Putamen (tissue), 1 donor: ENCODE measurements around the gene KHSRP.
"Not testable (repeated sequence)": the region's sequence is repeated elsewhere in the genome, so short reads cannot be mapped to it uniquely, and the experiment has no call there.

Experiments
- DNase-seq: peaks from one replicate; pipeline ENCODE4 v3.0.0-alpha.2; 2016; ENCODE audit warnings: low spot score

The KHSRP gene

GRCh38 chr19:6417713-6418561 lies 6.7 kb downstream of the KHSRP start:
- peak; percentile 36 for DNase-seq

DNA sequence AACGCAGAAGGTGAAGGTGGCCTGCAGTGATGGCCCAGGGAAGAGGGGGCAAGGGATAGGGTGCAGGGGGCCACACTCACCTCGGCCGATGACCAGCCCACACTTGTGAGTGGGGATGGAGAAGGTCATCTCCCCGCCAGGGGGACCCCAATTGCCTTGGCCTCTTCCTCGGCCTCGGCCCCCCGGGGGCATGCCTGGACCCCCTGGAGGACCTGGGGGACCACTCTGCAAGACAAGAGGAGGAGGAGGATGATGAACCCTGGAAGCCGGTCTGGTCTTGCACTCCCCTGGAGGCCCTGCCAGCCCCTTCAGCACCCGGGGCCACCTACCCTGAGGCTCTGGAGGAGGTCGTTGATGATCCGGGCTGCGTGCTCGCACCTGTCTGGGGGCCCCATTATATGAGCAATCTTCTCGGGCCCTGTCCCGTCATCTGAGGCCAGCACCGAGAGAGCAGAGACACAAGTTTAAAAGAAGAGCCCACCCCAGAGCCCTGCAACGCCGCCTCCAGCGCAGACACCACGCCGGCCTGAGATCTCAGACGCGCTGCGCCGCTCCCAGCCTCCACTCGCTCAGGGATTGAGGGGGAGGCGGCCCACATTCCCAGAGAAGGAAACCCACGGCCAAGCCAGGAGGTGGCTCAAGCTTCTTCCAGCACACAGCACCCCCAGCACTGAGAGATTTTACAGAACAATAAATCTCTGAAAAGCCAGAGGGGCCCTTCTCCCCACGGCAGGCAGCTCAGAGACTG lies 7.8 kb downstream of the KHSRP start:
- DNase-seq: no peak

DNA sequence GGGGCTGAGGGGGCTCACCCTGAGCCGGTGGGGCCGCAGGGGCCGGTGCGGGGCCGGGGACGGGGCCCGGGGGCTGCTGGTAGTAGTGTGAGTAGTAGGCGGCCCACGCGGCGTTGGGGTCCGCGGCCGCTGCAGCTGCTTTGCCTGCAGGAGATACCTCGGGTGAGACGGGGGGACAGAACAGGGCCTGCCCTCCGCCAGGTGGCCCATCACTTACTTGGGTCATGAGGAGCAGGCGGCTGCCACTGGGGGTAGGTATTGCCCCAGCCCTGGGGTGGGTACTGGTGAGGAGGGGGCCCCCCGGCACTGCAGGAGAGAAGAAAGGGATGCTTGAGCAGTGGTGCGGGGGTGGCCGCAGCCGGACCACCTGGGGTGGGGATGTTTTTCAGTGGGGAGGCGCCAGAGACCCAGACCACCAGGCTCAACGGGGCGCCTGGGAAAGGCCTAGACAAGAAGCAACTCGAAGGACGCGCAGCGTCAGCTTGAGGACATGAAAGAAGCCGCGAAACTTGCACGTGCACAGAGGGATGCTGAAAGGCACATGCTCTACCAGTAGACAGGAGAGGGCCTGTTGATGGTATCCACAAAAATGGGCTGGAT lies 8.9 kb downstream of the KHSRP start:
- DNase-seq: no peak

DNA sequence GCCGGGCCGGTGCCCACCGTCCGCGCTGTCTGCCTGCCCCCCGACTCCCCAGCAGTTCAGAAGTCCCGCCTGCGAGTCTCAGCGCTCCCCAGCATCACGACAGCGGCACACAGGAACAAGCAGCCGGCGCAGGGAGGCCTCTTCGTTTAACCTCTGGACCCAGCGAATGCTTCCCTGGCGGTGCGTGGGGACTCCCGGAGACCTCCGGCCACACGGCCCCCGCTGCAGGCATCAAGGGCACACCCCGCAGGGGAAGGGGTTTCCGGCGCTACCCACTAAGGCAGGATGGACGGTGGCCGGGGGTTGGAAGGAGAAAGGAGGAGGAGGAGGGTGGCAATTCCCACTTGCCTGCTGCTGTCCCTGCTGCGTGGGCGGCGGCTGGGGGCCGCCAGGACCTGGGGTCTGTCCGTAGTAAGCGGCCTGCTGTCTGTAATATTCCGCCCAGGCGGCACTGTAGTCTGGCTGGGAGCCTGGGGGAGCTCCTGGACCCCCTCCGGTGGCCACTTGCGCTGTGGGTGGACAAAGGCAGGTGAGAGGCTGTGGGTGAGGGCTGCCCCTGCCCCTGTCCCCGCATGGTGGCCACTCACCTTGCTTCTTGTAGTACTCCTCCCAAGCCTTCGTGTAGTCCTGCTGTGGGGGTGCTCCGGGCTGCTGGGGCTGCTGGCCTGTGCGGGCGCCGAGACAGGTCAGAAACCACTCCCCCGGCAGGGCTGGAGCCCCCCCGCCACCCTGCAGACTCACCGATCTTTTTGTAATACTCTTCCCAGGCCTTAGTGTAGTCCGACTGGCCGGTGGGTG lies 9.6 kb downstream of the KHSRP start:
- no peak for DNase-seq

- no peak for DNase-seq
Observed at GRCh38 chr19:6413721-6414643, 10.6 kb downstream of the KHSRP start.

DNA sequence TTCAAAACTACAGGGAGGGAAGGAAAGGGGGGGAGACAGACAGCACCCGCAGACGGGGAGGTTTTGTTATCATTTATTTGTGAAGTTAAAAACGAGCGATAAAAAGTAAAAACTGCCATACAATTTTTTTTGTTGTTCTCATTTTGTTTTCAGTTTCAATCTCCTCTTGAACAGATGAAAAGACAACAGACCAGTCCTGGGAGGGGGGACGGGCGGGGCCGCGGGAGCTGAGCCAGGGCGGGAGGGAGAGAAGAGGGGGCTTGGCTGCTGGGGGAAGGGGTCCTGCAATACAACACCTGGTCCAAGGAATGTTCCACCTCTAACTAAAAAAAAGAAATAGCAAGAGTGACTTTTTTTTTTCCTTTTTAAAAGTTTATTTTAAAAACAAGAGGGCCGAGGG lies 11.3 kb downstream of the KHSRP start:
- no peak for DNase-seq

- no peak for DNase-seq
Observed at GRCh38 chr19:6412447-6413091, 12.0 kb downstream of the KHSRP start.

DNA sequence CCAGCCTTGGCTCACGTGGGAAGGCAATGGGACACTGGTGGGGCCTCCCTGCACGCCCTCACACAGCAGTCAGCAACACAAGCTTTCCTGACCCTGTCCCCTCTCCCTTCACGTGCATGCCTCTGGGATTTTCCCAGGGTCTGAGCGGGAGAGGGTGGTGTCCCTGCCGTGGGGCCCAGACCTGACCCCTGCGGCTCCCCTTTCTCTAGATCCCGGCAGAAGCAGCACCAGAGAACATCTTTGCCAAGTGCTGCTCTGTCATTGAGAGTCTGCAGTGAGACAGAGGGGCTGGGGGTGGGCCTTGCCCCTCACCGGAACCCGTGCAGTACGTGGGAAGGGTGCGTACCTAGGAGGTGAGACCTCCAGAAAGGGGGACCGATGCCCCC lies 12.6 kb downstream of the KHSRP start:
- DNase-seq: no peak

GRCh38 chr19:6409346-6409745 lies 15.3 kb downstream of the KHSRP start:
- no peak for DNase-seq

- DNase-seq: no peak
Observed at GRCh38 chr19:6406401-6406800, 18.2 kb downstream of the KHSRP start.

GRCh38 chr19:6402837-6403608 lies 21.6 kb downstream of the KHSRP start:
- peak; percentile 82 for DNase-seq

- no peak for DNase-seq
Observed at GRCh38 chr19:6402058-6402457, 22.6 kb downstream of the KHSRP start.

DNA sequence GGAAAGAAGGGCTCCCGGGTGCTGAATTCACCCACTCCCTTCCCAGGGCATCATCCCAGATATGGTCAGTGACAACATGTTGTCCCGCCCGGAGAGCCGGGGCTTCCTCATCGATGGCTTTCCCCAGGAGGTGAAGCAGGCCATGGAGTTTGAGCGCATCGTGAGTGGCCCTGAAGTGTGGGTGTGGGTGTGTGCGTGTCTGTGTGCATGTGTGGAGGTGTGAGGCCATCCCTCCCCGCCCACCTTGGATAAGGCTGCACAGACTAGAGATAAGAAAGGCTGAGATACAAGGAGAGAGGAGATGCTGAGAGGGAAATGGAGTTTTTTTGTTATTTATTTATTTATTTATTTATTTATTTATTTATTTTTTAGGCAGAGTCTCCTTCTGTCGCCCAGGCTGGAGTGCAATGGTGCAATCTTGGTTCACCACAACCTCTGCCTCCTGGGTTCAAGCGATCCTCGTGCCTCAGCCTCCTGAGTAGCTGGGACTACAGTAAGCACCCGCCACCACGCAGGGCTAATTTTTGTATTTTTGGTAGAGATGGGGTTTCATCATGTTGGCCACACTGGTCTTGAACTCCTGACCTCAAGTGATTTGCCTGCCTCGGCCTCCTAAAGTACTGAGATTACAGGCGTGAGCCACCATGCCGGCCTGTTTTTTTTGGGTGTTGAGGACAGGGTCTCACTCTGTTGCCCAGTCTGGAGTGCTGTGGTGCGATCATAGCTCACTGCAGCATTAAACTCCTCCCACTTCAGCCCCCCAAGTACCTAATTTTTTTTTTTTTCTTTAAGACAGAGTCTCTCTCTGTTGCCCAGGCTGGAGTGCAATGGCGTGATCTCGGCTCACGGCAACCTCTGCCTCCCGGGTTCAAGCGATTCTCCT lies 24.3 kb downstream of the KHSRP start:
- not testable (repeated sequence) for DNase-seq

DNA sequence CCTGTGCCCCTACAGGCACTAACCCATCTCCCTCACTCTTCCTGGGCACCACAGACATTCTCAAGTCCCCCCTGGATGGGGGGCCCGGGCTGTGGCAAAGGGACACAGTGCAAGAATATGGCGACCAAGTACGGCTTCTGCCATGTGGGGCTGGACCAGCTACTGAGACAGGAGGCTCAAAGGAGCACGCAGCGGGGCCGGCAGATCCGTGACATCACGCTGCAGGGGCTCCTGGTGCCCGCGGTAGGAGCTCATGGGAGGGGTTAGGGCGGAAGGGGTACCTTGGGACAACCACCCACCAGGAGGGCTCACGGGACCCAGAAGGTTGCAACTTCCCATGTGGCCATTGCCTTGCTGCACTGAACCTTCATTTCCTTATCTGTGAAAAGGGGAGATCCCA lies 28.3 kb downstream of the KHSRP start:
- DNase-seq: no peak

DNA sequence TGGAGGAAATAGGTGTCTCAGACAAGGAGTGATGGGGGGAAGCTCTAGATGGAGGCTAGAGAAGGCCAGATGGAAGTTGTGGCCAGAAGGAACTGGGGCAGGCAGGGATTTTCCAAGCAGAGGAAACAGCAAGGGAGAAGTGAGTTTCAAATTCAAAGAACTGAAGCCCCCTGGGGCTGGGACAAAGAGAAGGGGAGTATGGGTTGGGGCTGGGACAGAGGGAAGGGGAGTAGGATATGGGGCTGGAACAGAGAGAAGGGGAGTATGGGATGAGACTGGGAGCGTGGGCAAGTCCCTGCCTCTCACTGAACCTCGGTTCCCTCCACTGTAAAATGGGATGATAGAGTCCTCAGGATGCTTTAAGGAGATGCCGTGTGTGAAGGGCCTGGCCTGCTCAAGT lies 29.8 kb downstream of the KHSRP start:
- no peak for DNase-seq

DNA sequence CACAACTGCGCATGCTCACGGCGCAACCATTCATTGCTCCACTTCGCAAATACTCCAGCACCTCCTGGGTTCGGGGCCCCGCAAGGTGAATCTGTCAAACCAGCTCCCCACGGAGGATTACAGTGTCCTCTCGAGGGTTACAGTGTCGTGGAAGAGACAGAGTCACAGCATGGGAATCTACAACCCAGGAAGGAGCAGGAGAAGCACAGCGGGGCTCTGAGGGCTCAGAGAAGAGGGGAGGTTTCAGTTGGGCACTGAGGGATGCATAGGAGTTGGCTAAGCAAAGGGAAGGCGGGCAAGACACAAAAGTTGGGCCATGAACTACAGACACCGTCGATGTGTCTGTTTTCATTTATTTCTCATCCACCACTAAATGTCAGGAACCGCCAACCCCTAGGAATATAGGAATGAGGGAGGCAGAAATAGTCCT lies 30.6 kb downstream of the KHSRP start:
- DNase-seq: no peak

DNA sequence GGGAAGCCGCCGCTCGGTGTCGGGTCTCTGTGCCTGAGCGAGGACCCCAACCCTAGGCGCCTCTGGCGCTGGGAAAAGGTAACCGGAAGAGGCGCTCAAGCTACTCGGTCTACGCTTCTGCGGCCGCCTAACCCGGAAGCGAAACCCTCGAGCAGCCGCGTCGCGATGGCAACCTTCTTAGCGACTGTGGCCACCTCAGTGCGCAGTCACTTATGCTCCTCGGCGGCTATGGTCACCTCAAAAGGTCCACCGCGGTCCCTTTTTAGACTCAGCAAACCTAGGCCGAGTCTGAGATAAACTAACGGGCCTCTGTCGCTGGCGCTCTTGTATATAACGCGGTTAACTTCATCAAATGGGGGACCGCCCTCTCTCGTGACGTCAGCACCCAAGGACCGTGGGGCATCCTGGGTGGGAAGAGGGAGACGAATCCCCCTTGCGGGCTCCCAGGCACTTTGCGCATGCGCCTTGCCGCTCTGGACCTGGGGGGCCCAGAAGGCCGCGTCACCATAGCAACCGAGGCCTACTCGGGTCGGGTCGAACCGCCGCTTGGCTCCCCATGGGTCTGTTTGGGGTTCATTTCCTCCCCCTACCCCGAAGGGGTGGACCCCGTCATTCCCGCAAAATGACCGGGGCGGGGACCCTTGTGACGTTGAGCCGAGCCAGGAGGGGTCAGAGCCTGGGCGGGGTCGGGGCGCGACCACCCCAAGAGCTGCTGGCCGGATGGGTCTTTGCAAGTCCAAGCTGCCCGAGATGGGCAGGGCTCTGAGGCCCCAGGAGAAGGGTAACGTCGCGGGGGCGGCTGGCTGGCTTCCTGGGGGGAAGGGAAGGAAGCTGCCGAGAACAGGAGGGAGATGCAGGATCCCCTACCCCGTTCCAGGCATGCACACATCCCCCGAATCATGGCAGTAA lies 31.3 kb downstream of the KHSRP start, which contains the start of gene GTF2F1:
Gene GTF2F1 (minus strand): TSS at position 91 of the 909 bp plus-strand sequence. CDS start 169 bp downstream, outside the sequence.
- DNase-seq: peak; percentile 97
